Activated CD8-positive, alpha-beta memory T cell treated with anti-CD3 and anti-CD28 coated beads for 48 hours (primary cell): ENCODE data around the gene IFITM10.
"Not testable (repeated sequence)": the region's sequence is repeated elsewhere in the genome, so short reads cannot be mapped to it uniquely, and the experiment has no call there.

Experiments
- DNase-seq, 3 experiments: peaks; one replicate each; pipeline ENCODE4 v3.0.0-alpha.2; 2020; ENCODE audit warnings: low read depth in 2 of 3, low spot score in 2 of 3

Gene IFITM10

DNA sequence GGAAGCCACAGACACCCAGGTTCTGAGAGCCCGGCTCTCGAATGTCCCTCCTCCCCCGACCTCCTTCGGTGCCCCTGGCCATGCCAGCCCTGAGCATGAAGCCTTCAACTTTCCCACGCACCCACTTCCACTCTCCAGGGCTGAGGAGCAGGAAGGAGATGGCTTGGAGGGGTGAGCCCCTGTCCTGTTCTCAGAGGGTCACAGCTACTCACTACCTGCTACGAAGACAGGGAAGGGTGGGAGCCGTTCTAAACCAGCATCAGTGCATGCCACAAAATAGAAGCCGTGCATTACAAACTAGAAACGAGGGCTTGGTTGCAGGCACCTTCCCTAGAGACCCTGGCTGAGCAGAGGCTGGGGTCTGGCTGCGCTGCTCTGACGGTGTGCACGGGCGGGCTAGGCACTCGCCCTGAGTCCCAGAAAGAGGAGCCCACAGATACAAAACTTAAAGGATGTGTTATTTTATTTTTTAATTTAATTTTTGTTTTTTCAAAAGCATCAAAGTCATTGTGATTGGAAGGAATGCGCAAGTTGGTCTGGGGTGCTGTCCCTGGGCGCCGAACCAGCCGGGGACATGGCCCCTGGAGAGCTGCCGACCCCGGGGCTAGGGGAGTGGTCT, 57.6 kb downstream of the IFITM10 start:
- DNase-seq, result no peak

DNA sequence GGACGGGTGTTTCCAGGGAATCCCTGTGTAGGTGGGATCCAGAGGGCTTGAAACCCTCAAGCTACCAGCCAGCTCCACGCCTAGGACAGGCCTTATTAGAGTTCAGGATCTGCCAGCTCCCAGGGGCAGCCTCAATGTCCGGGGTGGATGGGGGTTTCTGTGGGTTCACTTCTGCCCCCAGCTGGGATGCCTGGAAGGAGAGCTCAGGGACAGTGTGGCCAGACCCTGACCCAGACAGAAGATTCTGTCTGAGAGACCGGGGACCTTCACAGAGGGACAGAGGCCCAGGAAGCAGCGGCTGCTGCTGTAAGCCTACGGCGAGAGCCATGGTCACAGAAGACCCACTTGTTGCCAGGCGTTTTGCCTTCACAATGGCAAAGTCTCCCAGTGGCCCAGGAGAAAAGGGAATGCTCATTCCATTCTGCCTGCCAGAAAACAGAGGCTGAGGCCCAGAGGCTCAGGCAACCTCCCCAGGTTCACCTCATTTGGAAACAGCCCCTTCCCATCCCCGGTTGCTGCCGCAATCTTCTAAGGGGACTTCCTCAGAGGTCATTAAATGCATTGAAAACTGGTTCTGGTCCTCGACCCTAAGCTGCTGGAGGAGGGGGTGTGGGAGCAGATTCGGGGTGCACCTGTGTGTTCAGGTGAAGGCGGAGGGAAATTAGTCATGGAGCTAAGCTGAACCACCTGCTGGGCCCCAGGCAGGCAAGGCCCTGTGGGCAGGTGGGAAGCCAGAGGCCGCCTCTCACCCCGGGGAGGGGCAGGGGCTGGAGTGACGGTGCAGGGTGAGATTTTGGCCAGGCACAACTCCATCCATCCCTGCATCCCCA, 58.3 kb downstream of the IFITM10 start:
- no peak for DNase-seq

DNA sequence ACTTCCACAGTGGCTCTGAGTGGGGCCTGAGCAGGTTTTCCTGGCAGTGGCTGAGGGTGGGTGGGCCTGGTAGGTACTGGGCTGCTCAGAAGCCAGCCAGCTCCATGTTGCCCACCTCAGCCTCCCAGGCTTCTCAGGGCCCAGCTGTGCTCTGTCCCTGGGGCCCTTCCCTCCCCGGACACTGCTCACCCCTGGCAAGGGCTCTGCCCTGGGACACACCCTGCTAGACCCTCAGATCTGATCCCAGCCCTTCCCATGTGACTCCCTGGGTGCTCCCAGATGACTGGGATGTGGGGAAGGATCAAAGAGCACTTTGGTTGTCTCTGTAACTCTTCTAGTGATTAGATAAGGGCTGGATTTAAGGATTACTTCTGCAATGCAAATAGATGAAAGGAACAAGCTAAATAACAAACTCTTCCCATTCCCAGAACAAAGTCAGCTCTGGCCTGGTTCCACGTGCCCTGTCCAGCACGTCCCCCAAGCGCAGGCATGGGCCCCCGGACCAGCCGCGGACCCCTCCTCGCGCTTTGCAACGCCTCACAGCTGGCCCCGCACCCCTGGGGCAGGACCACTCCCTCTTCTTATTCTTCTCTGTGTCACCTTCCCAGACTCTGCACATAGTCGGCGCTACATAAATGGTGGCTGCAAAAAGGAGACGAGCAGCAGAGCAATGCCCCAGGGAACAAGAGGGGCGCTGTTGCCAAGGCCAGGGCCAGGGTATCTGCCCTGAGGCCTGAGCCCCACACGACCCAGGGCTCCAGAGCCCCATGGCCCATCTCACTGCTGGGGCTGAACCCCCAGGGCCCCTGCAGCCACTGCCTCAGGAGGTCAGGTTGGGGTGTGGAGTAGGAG, 59.1 kb downstream of the IFITM10 start:
- DNase-seq, result no peak

DNA sequence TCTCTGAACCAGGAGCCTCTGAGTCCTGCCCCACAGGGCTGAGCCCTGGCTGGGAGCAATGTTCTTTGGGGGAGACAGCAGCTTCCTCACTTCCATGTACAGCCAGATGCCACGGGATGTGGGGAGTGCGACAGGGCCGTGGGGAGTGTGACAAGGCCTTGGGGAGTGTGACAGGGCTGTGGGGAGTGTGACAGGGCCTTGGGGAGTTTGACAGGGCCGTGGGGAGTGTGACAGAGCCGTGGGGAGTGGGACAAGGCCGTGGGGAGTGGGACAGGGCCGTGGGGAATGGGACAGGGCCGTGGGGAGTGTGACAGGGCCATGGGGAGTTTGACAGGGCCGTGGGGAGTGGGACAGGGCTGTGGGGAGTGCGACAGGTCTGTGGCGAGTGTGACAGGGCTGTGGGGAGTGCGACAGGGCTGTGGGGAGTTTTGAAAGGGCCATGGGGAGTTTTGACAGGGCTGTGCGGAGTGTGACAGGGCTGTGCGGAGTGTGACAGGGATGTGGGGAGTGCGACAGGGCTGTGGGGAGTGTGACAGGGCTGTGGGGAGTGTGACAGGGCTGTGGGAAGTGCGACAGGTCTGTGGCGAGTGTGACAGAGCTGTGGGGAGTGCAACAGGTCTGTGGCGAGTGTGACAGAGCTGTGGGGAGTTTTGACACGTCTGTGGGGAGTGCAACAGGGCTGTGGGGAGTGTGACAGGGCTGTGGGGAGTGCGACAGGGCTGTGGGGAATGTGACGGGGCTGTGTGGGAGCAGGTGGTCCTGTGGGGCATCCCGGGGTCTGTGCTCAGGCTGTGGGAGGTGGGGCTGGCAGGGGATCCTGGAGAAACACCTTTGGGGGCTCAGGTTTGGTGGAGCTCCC, 60.0 kb downstream of the IFITM10 start:
- no peak for DNase-seq

DNA sequence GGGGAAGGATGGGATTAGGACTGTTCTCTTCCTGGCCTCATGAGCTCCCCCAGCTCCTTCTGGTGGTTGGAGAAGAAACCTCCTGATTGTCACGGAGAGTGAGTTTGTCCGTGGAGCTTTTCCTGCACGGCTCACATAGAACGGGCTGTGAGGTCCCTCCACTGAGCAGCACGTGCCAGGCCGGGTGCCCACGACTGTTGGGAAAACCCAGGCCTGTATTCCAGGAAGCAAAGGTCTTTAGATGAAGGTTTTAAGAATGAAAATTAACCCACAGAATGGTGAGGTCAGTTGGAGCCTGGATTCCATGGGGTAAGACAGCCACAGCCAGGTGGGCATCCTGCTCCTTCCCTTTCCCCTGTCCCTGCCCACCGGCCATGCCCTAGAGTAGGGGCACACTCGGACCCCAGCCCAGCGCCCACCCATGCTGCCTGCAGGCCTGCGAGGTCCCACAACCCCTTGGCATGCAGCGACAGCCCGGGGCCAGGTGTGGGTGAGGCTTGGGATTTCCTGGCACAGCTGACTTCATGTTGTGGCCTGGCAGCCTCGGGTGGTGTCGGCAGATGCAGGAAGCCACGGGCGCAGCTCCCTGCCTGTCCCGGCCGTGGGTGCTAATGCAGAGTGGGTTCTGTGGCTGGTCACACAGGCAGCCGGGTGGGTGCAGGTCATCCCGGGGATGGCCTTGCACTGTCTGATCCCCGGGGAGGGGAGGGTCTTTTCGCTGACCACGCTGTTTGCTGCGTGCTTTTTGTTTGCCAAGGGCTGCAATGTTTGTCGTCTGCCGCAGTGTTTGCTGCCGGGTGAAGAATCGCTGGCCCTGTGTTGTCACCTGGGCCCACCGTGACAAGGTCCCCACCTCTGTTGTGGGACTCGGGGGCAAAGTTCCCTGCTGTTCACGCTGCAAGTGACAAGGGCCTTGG, 60.9 kb downstream of the IFITM10 start:
- DNase-seq, result not testable (repeated sequence)

DNA sequence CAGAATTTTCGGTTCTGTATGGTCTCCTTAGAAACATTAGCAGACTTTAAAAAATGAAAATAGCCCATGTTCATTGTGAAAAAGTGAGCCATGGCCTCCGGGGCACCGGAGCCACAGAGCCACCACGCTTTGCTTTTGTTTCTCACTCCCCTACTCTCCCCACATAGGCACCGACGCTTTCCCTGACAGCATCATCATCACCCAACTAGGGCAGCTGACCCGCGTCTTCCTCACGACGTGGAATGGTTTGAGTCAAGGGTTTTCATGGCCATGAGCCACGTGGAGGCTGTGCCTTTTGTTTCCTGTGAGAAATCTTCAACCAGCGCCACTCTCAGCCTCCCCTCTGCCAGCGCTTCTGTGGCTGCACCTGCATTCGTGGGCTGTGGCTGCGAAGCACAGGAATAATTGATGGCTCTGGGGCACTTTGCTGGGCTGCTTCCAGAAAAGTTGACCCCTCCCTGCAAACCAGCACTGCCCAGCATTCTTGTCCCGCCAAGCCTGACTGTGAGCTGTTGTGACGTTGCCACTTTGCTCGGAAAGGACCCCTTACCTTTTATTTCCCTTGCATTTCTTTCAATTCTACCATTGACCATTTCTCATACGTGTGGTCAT, 62.0 kb downstream of the IFITM10 start:
- DNase-seq, result not testable (repeated sequence)

DNA sequence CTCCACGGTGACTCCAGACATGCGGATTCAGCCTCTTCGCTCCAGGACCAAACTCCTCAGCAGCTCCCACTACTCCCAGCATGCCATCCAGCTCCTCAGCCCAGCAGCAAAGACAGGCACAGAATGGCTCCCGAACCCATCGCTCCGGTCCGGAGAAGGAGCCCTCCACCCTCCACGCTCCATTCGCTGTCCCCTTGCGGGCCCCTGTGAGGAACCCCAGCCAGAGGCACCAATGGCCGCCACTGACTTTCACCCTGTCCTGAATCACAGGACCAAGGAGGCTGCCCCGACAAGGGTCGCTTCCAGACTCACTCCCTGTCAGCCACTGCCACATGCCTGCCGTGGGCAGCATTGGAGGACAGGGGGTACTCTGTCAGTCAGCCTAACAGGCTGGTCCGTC, 64.2 kb downstream of the IFITM10 start:
- not testable (repeated sequence) for DNase-seq

DNA sequence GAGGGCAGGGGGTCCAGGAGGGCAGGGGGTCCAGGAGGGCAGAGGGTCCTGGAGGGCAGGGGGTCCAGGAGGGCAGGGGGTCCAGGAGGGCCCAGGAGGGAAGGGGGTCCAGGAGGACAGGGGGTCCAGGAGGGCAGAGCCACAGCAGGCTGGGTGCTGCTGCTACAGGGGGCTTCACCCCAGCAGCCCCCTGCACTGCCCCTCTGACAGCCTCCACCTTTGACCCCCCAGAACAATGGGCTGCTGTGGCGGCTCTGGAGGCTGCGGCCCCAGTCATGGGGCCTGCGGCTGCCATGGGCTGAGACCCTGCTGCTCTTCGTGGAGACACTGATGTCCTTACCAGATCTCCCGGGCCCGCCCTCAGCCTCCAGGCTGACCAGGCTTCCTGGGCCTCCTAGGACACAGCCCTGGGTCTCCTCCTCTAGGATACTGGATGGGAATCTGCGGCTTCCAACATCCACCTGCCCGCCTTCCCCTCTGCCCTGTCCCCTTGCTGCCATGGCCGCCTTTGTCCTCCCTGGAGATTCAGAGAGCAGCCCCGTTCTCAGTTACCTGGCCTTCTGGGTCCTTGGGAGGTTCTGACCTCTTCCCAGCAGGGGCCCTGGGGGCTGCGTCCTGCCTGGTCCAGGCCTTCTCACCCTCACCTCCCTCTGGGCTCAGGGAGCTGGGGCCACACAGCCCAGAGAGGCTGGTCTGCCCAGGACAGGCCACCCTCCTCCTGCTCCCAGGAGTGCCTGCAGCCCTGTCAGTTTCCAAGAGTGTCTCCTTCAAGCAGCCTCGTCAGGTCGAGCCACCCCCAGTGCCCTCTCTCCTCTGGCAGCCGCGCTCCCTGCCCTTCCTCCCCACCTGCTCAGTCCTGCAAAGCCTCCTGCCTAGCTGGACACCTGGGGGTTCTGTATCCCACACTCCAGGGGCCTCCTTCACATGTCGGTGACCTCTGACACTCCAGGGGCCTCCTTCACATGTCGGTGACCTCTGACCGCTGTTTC, 65.2 kb downstream of the IFITM10 start:
- not testable (repeated sequence) for DNase-seq

DNA sequence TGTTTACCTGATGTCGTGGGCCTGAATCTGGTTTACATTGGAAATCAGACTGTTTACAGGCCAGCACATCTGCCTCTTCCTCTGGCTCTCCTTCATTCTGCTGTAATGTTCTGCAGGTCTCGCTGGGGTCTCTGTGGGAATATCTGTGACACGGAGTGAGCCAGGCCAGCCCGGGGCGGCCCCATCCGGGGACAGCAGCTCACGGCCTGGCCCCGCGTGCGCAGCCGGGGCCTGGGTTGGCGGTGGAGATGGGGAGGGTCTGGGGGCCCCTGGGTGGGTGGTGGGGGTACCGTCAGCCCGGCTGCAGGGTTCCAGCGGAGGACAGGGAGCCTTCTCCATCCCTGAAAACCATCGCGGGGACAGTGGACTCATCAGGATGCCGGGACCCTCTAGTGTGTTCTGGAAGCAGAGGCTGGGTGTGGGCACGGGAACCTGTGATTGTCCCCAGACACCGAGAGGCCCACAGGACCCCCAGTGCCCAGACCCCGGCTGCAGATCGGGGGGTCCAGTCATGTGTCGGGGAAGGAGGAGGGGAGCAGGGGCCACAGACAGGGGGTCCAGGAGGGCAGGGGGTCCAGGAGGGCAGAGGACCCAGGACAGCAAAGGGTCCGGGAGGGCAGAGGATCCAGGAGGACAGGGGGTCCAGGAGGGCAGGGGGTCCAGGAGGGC, 66.4 kb downstream of the IFITM10 start:
- not testable (repeated sequence) for DNase-seq

DNA sequence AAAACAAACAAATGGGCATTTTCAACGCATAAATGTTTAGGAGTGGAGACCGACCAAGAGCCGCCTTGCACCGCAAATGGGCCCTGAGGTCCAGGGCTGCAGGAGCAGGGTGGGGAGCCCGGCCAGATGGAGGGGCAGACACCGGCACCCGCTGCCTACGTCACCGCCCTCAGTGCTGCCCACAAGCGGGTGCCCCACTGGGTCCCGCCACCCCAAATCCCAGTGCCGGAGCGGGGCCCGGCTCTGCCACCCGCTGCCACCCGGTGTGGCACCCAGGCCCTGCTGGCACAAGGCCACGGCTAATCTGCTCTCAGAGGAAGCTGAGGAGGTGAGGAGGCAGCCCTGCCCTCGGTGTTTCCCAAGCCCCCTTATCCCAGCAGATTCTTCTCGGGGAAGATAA, 67.2 kb downstream of the IFITM10 start:
- DNase-seq, result not testable (repeated sequence)
